Endothelial cell of umbilical vein (primary cell): ENCODE results near the gene BMPR1A. TPM values are rescaled to one million over a fixed set of nuclear protein-coding genes. Genes with fewer than 3 reads are reported as not detected.

Source experiments
- BruUV-seq: library from RNA; stranded (reverse); fragments of 400-500 nt; replicated peaks from 2 replicates; lab custom pipeline; 2021; lab: Mats Ljungman, UMichigan
- CTCF ChIA-PET: fragments of 300-600, 350-600 bp; sonication (Branson Sonifier 250); formaldehyde crosslinking; loops from one replicate; lab custom pipeline; 2021; ENCODE audit warnings: antibody characterized with exemption, inconsistent platforms; lab: Charles Lee
- POLR2A ChIA-PET: fragments of 300-600, 350-600 bp; sonication (Branson Sonifier 250); formaldehyde crosslinking; loops from one replicate; lab custom pipeline; 2021; ENCODE audit warnings: antibody characterized with exemption, inconsistent platforms; lab: Charles Lee
- DNase-seq: peaks from one replicate; pipeline ENCODE4 v3.0.0-alpha.2; 2011; ENCODE audit warnings: low read depth, low spot score
- FAIRE-seq: peaks from 2 replicates; lab custom pipeline; 2011; peaks lifted over from hg19 to GRCh38; lab: Jason Lieb, UNC
- H2AFZ ChIP-seq: 2 replicates; pipeline ENCODE4 v1.6.0; 2012; ENCODE audit warnings: low read depth, low read length, control low read depth, inconsistent platforms
- H3K27ac ChIP-seq: 2 replicates; pipeline ENCODE4 v1.5.1; 2011; ENCODE audit warnings: low read depth, mild to moderate bottlenecking, control low read depth, low read length, moderate library complexity; ENCODE audit not compliant: insufficient read depth
- H3K27me3 ChIP-seq, 2 experiments: 2 replicates each; pipeline versions ENCODE4 v1.6.0 to v1.6.1; 2011; ENCODE audit warnings: low read length in 2 of 2, mixed read lengths in 1 of 2; ENCODE audit not compliant: control insufficient read depth in 2 of 2, insufficient read depth in 2 of 2
- H3K36me3 ChIP-seq, 2 experiments: 2 replicates in 1 of 2; 3 replicates in 1 of 2; pipeline ENCODE4 v1.5.1; 2011; ENCODE audit warnings: low read length in 2 of 2, mild to moderate bottlenecking in 1 of 2, moderate library complexity in 1 of 2; ENCODE audit not compliant: control insufficient read depth in 2 of 2, insufficient read depth in 2 of 2; ENCODE audit errors: extremely low read depth in 1 of 2
- H3K4me1 ChIP-seq: 3 replicates; pipeline ENCODE4 v1.5.1; 2011; ENCODE audit warnings: mild to moderate bottlenecking, low read length; ENCODE audit not compliant: control insufficient read depth, insufficient read depth; ENCODE audit errors: extremely low read depth
- H3K4me2 ChIP-seq: 2 replicates; pipeline ENCODE4 v1.6.1; 2011; ENCODE audit warnings: low read length, control low read depth, mixed read lengths; ENCODE audit not compliant: insufficient read depth
- H3K4me3 ChIP-seq, 3 experiments: fragments of 200-600 bp in 1 of 3; sonication (generic), shearing (Covaris generic) in 1 of 3; replicated peaks in 1 of 3; 2 replicates each; pipeline ENCODE4 v1.5.1; 2011 to 2016; ENCODE audit warnings: control low read depth in 3 of 3, low read length in 3 of 3, mild to moderate bottlenecking in 2 of 3, inconsistent platforms in 1 of 3, low read depth in 1 of 3, moderate library complexity in 1 of 3; ENCODE audit not compliant: insufficient read depth in 1 of 3
- H3K79me2 ChIP-seq: 2 replicates; pipeline ENCODE4 v1.6.0; 2012; ENCODE audit warnings: low read length, inconsistent platforms; ENCODE audit not compliant: control insufficient read depth, insufficient read depth
- H3K9ac ChIP-seq: replicated peaks from 2 replicates; pipeline ENCODE3; 2011; ENCODE audit warnings: low read length, control low read depth; ENCODE audit not compliant: insufficient read depth; ENCODE audit errors: extremely low read depth
- H3K9me1 ChIP-seq: replicated peaks from 3 replicates; pipeline ENCODE4 v1.6.0; 2011; ENCODE audit warnings: mild to moderate bottlenecking, low read length; ENCODE audit not compliant: control insufficient read depth, insufficient read depth; ENCODE audit errors: extremely low read depth
- H3K9me3 ChIP-seq: replicated peaks from 2 replicates; pipeline ENCODE4 v1.5.1; 2012; ENCODE audit warnings: low read length, inconsistent platforms; ENCODE audit not compliant: control insufficient read depth, insufficient read depth
- H4K20me1 ChIP-seq: replicated peaks from 2 replicates; pipeline ENCODE3; 2011; ENCODE audit warnings: mild to moderate bottlenecking, low read length; ENCODE audit not compliant: control insufficient read depth, insufficient read depth; ENCODE audit errors: extremely low read depth
- CTCF ChIP-seq, 2 donors: IDR thresholded peaks; 1 replicate in 1 of 2; 2 replicates in 1 of 2; pipeline ENCODE4 v1.5.1; 2011; ENCODE audit warnings: low read length in 2 of 2, mild to moderate bottlenecking in 2 of 2, moderate library complexity in 2 of 2, control low read depth in 1 of 2, inconsistent platforms in 1 of 2, low read depth in 1 of 2; ENCODE audit not compliant: insufficient read depth in 1 of 2; ENCODE audit errors: extremely low read depth in 1 of 2
- EZH2 ChIP-seq: IDR thresholded peaks from 2 replicates; pipeline ENCODE4 v1.6.1; 2012; ENCODE audit warnings: borderline replicate concordance, low read depth, mild to moderate bottlenecking, moderate library complexity, low read length, inconsistent platforms; ENCODE audit not compliant: severe bottlenecking
- FOS ChIP-seq: IDR thresholded peaks from 2 replicates; pipeline ENCODE4 v1.6.1; 2011; ENCODE audit warnings: mild to moderate bottlenecking, low read length, moderate library complexity, borderline replicate concordance; ENCODE audit not compliant: insufficient read depth
- GATA2 ChIP-seq: IDR thresholded peaks from 2 replicates; pipeline ENCODE4 v1.7.0; 2011; ENCODE audit warnings: low read depth, mild to moderate bottlenecking, moderate library complexity, mixed read lengths, low read length; ENCODE audit not compliant: insufficient read length, insufficient read depth
- JUN ChIP-seq: IDR thresholded peaks from 2 replicates; pipeline ENCODE4 v1.6.1; 2011; ENCODE audit warnings: borderline replicate concordance, low read depth; ENCODE audit not compliant: insufficient read length, insufficient read depth
- MYC ChIP-seq: IDR thresholded peaks from one replicate; pipeline ENCODE4 v1.6.1; 2011; ENCODE audit warnings: mild to moderate bottlenecking, low read depth, low read length
- POLR2A ChIP-seq: IDR thresholded peaks from 2 replicates; pipeline ENCODE4 v1.6.1; 2012; ENCODE audit warnings: low read depth, mild to moderate bottlenecking, control low read depth, low read length
- POLR2AphosphoS5 ChIP-seq: IDR thresholded peaks from 2 replicates; pipeline ENCODE4 v1.6.1; 2012; ENCODE audit warnings: low read depth, mild to moderate bottlenecking, control low read depth, low read length, moderate library complexity; ENCODE audit not compliant: insufficient read depth
- dilution Hi-C: fragments of 300-500 bp; cut with MboI; formaldehyde crosslinking; loops from one replicate; pipeline ENCODE4 v1.15.0; 2019; ENCODE audit warnings: low sequenced_read_pairs; ENCODE audit not compliant: extremely low pct_ligation_motif_present
- intact Hi-C: fragments of 100-400 bp; cut with micrococcal nuclease; formaldehyde crosslinking; loops from one replicate; pipeline ENCODE4 v1.10.0; 2022
- polyA plus RNA-seq, 4 experiments: library from polyadenylated mRNA; depleted of rRNA in 3 of 4; stranded (reverse) in 3 of 4; unstranded in 1 of 4; fragments of >200 nt; gene quantifications; 2 replicates each; pipeline versions ENCODE4 v1.2.1 to v1.2.3, GENCODE V29; 2011 to 2012; ENCODE audit warnings: missing spikeins in 1 of 4
- total RNA-seq: library from RNA; stranded (reverse); gene quantifications from 2 replicates; pipeline ENCODE4 v1.2.3, GENCODE V29; 2021
- TF ChIP-seq, protein P1 (sequence below): IDR thresholded peaks from 2 replicates; pipeline ENCODE4 v1.6.1; 2011; ENCODE audit not compliant: insufficient read depth, insufficient read length

Gene BMPR1A
- total and polyA plus RNA-seq, 2 donors (not counting 3 experiments of a cell fraction or from before 2014, with no cell fraction given): not detected

- no peak for FAIRE-seq
Measured at GRCh38 chr10:86749854-86750253, 6.6 kb upstream of the BMPR1A start.

More at GRCh38 chr10:86749854-86750253, 6.6 kb upstream of the BMPR1A start:
- Histone ChIP-seq H3K9ac (no peak overlapping the region), H3K79me2 (no peaks in the 10 kb centered on the region), H3K4me1 (peaks cover 12% of the 10 kb centered on the region), H3K9me1 (no peaks in the 10 kb centered on the region), H3K27ac (no peak overlapping the region), H3K4me3 (no peak overlapping the region), H2AFZ (no peak overlapping the region), H3K36me3 (no peaks in the 10 kb centered on the region), H3K27me3 (peaks cover 48 to 66% of the 10 kb centered on the region in 2 experiments), H3K4me2 (no peak overlapping the region), H4K20me1 (peaks cover 6% of the 10 kb centered on the region), H3K9me3 (peaks cover 2% of the 10 kb centered on the region)
- dilution Hi-C loops (no loop called here), intact Hi-C loops (loop anchor here (2.0 to 5.0 kb wide), 3 partner anchors 123 to 207 kb away; partner anchors contain the start of genes MMRN2 and SNCG)
- CTCF ChIA-PET: interaction anchor here (0.9 to 1.3 kb wide), 2 partner anchors 150 to 216 kb away, joined by 4 to 5 read pairs; no protein-coding TSS in a partner anchor
- no TSS peak for BruUV-seq
- no peak for TF ChIP-seq JUN
- TF ChIP-seq EZH2: no peak
- TF ChIP-seq FOS: no peak
- no peak for TF ChIP-seq CTCF (IDR thresholded peaks at IDR 0.05; ENCODE audit: extremely low read depth in 1 of 2, insufficient read depth in 1 of 2, low read depth in 1 of 2, low read length in 2 of 2)
- no peak for TF ChIP-seq POLR2A
- TF ChIP-seq MYC: no peak
- TF ChIP-seq GATA2: no peak
- TF ChIP-seq, protein P1, sequence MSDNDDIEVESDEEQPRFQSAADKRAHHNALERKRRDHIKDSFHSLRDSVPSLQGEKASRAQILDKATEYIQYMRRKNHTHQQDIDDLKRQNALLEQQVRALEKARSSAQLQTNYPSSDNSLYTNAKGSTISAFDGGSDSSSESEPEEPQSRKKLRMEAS: no peak
- TF ChIP-seq POLR2AphosphoS5: no peak
- DNase-seq: no peak
- POLR2A ChIA-PET: no interaction called here
